ENCODE data around the gene NEDD8. TPM values are rescaled to one million over a fixed set of nuclear protein-coding genes. Genes with fewer than 3 reads are reported as not detected.

The NEDD8 gene
- total RNA-seq, 1 donor from 2014 or later: 169 TPM

- peaks cover 1% of the 10 kb centered on the region for H3K27me3 Mint-ChIP-seq (ENCODE audit: unreplicated experiment)
- H3K36me3 Mint-ChIP-seq (ENCODE audit: unreplicated experiment): peaks cover 4% of the 10 kb centered on the region
- H3K4me1 Mint-ChIP-seq (ENCODE audit: low read depth, unreplicated experiment): peaks cover 2% of the 10 kb centered on the region
- no peak overlapping the region for H3K4me3 Mint-ChIP-seq (ENCODE audit: unreplicated experiment)
- H3K9me3 Mint-ChIP-seq (ENCODE audit: unreplicated experiment): peaks cover 5% of the 10 kb centered on the region
- DNase-seq: no peak
- TF ChIP-seq CTCF (IDR thresholded peaks at IDR 0.05; ENCODE audit: partially characterized antibody, unreplicated experiment): no peak
- H3K27ac Mint-ChIP-seq (ENCODE audit: unreplicated experiment): no peak overlapping the region
These were observed 64.6 kb downstream of the NEDD8 start for GRCh38 chr14:24167469-24168114.

Other genes with a start within 250 kb of the NEDD8 start
- gene DHRS4L2, start 243.4 kb downstream of the NEDD8 start, total RNA-seq (ENCODE audit: unreplicated experiment): 10.4 TPM
- 108 TPM for gene CARMIL3, start 180.4 kb downstream of the NEDD8 start, total RNA-seq (ENCODE audit: unreplicated experiment)
- gene CPNE6, start 160.8 kb downstream of the NEDD8 start, total RNA-seq (ENCODE audit: unreplicated experiment): 0.44 TPM
- gene PCK2, start 138.1 kb downstream of the NEDD8 start, total RNA-seq (ENCODE audit: unreplicated experiment): 99.9 TPM
- 54.1 TPM for gene DCAF11, start 117.6 kb downstream of the NEDD8 start, total RNA-seq (ENCODE audit: unreplicated experiment)
- 3.7 TPM for gene NRL, start 117.4 kb downstream of the NEDD8 start, total RNA-seq (ENCODE audit: unreplicated experiment)
- 0.66 TPM for gene FITM1, start 101.7 kb downstream of the NEDD8 start, total RNA-seq (ENCODE audit: unreplicated experiment)
- 35.7 TPM for gene PSME1, start 96.2 kb downstream of the NEDD8 start, total RNA-seq (ENCODE audit: unreplicated experiment)
- gene EMC9, start 90.8 kb downstream of the NEDD8 start, total RNA-seq (ENCODE audit: unreplicated experiment): 18.1 TPM
- gene PSME2, start 85.8 kb downstream of the NEDD8 start, total RNA-seq (ENCODE audit: unreplicated experiment): 58.9 TPM
- gene RNF31, start 84.9 kb downstream of the NEDD8 start, total RNA-seq (ENCODE audit: unreplicated experiment): 88.2 TPM
- 31.0 TPM for gene IRF9, start 71.1 kb downstream of the NEDD8 start, total RNA-seq (ENCODE audit: unreplicated experiment)
- 136 TPM for gene REC8, start 60.3 kb downstream of the NEDD8 start, total RNA-seq (ENCODE audit: unreplicated experiment)
- gene IPO4, start 43.6 kb downstream of the NEDD8 start, total RNA-seq (ENCODE audit: unreplicated experiment): 25.5 TPM
- gene TM9SF1, start 36.9 kb downstream of the NEDD8 start, total RNA-seq (ENCODE audit: unreplicated experiment): 35.0 TPM
- not detected for gene TSSK4, start 26.7 kb downstream of the NEDD8 start, total RNA-seq (ENCODE audit: unreplicated experiment)
- 32.4 TPM for gene CHMP4A, start 18.9 kb downstream of the NEDD8 start, total RNA-seq (ENCODE audit: unreplicated experiment)
- 25.5 TPM for gene MDP1, start 16.3 kb downstream of the NEDD8 start, total RNA-seq (ENCODE audit: unreplicated experiment)
- 55.8 TPM for gene GMPR2, start 562 bp upstream of the NEDD8 start, total RNA-seq (ENCODE audit: unreplicated experiment)
- 67.0 TPM for gene TINF2, start 10.3 kb upstream of the NEDD8 start, total RNA-seq (ENCODE audit: unreplicated experiment)
- 4.2 TPM for gene TGM1, start 30.8 kb upstream of the NEDD8 start, total RNA-seq (ENCODE audit: unreplicated experiment)
- gene RABGGTA, start 39.2 kb upstream of the NEDD8 start, total RNA-seq (ENCODE audit: unreplicated experiment): 30.3 TPM
- 25.1 TPM for gene DHRS1, start 67.4 kb upstream of the NEDD8 start, total RNA-seq (ENCODE audit: unreplicated experiment)
- gene NOP9, start 67.5 kb upstream of the NEDD8 start, total RNA-seq (ENCODE audit: unreplicated experiment): 29.2 TPM
- gene CIDEB, start 75.6 kb upstream of the NEDD8 start, total RNA-seq (ENCODE audit: unreplicated experiment): 1.8 TPM
- 8.9 TPM for gene LTB4R2, start 77.8 kb upstream of the NEDD8 start, total RNA-seq (ENCODE audit: unreplicated experiment)
- gene LTB4R, start 79.1 kb upstream of the NEDD8 start, total RNA-seq (ENCODE audit: unreplicated experiment): 7.1 TPM
- gene ADCY4, start 102.7 kb upstream of the NEDD8 start, total RNA-seq (ENCODE audit: unreplicated experiment): not detected
- not detected for gene RIPK3, start 107.6 kb upstream of the NEDD8 start, total RNA-seq (ENCODE audit: unreplicated experiment)
- gene NFATC4, start 135.8 kb upstream of the NEDD8 start, total RNA-seq (ENCODE audit: unreplicated experiment): 11.4 TPM
- gene NYNRIN, start 166.6 kb upstream of the NEDD8 start, total RNA-seq (ENCODE audit: unreplicated experiment): 33.5 TPM
- gene CBLN3, start 197.3 kb upstream of the NEDD8 start, total RNA-seq (ENCODE audit: unreplicated experiment): 0.51 TPM
- gene KHNYN, start 197.6 kb upstream of the NEDD8 start, total RNA-seq (ENCODE audit: unreplicated experiment): 28.9 TPM
- 70.4 TPM for gene SDR39U1, start 210.4 kb upstream of the NEDD8 start, total RNA-seq (ENCODE audit: unreplicated experiment)